Anterior cingulate cortex (tissue), 58 donors: Measurements from ENCODE around the gene VTI1A.
A peak's percentile ranks its signal among the peaks of the same experiment; 100 is the strongest.
"Not testable (repeated sequence)": the region's sequence is repeated elsewhere in the genome, so short reads cannot be mapped to it uniquely, and the experiment has no call there.

Experiments used
- DNase-seq, 58 donors: peaks; one replicate each; lab custom pipeline; 2025; lab: John Stamatoyannopoulos, UW

VTI1A gene

DNA sequence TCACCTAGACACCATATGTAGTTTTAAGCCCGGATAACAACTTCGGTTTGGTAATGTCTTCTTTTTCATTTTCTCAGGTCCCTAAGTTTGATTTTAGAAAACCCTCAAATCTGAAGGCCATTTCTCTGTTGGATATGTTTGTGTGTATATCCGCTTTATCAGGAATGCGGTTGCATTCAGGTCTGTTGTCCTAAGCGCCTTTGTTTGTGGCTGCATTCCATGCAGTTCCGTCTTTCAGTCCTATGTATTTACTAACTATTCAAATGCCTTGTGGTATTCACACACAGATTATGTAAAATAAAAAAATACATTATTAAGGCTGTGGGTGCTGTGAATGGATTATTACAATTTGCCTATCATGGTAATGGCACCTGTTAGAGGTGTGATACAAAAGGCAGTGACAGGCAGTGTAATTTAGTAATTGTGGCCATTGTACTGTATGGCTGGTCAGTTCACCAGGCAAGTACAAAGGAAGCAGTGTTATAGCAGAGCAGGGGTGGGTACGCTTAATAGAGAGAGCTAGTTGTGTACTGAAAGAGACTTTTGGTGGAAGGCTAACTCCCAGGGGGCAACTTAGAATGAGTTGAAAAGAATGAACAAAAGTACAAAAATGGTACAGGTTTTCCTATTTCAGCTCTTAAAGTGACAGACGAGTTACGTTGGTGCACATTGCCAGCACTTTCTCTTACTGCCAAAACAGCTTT lies 136.4 kb downstream of the VTI1A start:
- DNase-seq: no peak

- no peak for DNase-seq
Measured at GRCh38 chr10:112584276-112584675, 137.3 kb downstream of the VTI1A start.

DNA sequence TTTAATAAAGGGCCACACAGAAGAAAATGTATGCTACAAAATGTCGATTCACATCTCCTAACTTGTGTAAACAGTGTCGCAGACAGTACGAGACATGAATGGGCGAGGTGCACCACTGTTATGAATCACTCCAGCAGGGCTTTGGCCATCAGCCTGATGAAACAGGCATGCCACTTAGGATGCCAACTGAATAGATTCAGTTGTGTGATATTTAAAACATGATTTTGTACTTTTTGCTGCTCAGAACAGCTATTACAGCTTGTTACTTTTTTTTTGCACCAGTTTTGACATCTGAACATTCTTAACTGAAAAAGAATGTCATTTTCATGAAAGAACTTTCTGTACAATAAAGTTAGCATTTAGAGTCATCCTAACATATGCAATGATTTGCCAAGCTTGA lies 138.1 kb downstream of the VTI1A start:
- DNase-seq: peak in 24 of 58 donors; percentile 0 to 60 (median 14)

DNA sequence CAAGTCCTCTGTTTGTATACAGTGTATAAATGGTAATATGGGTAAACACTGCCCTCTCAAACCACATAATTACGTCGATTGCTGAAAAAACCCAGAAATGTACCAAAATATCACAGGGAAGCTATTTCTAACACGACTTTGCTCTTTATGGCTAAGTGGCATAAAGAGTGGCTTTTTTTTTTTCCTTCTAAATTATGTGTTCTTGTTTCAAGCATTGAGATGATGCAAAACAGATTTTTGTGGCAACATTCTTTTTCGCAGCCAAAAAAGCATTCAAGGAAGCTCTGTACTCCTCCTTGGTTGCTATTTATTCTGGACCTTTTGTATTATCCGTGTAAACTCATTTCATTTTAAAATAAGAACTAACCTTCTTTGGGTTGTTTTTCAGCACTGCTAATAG lies 138.9 kb downstream of the VTI1A start:
- peak in 1 of 58 donors; percentile 5 for DNase-seq

- no peak for DNase-seq
Measured at GRCh38 chr10:112587729-112588128, 140.7 kb downstream of the VTI1A start.

DNA sequence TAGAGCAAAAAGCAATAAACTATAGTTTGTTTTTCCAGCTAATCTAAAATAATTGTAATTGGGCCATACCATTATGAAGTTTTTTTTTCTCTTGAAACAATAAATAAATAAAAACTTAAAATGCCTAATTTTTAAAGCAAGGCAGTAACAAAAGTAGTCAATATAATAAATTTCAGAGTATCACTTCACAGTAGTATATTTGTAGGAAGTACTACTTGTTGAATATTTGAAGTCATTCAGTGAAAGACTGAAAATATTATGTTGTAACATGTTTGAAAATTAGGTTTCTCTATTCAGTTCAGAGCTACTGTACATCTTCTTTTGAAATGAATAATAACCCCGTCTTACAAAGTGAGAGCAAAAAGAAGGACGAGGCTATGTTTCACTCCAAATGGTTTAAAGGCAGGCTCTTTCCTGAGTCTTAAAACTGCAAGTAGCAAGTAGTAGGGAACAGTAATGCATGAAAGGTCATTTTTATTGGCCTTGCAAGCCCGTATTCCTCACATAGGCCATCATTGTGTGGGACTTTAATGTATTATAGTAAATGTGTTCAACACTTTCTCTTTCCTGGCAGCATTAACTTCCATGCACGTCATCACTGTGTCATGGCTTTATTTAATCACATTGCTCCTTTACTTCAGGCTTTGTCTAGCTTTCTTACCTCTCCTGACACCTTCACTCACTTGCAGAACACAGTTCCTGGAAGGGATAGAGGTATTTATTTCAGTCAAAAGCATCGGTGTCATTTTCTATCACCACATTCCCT lies 141.4 kb downstream of the VTI1A start:
- no peak for DNase-seq

DNA sequence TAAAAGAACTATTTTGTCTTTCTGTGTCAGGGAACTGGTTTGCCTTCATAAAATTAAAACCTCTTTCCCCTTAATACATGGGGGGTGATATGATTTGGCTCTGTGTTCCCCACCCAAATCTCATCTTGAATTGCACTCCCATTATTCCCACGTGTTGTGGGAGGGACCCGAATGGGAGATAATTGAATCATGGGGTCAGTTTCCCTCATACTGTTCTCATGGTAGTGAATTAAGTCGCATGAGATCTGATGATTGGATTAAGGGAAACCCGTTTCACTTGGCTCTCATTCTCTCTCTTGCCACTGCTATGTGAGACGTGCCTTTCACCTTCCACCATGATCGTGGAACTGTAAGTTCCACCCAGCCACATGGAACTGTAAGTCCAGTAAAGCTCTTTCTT lies 142.1 kb downstream of the VTI1A start:
- no peak for DNase-seq

DNA sequence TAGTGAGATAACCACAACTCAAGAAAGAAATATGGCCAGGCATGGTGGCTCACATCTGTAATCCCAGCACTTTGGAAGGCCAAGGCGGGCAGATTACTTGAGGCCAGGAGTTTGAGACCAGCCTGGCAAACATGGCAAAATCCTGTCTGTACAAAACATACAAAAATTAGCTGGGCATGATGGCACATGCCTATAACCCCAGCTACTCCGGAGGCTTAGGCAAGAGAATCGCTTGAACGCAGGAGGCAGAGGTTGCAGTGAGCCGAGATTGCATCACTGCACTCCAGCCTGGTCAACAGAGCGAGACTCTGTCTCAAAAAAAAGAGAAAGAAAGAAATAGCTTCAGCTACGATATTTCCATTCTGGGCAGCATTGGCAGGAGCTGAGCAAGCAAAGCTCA lies 143.8 kb downstream of the VTI1A start:
- not testable (repeated sequence) for DNase-seq

DNA sequence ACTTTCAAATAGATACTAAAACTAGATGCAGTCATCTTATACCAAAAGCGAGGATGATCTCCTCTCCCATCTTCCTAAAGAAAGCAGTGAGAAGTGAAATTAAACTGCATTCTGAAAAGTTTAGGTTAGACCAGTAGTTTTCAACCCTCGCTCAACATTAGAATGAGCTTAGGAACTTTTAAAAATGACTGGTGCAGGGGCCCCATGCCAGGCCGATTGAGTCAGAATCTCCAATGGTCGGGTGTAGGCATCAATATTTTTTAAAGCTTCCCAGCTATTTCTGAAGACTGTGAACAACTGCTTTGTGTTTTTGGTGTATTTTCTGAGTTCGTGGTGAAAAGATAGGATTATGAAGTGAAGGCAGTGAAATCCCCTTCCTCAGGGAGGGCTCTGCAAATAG lies 146.0 kb downstream of the VTI1A start:
- no peak for DNase-seq

- DNase-seq: no peak
Measured at GRCh38 chr10:112601214-112602090, 154.4 kb downstream of the VTI1A start.

DNA sequence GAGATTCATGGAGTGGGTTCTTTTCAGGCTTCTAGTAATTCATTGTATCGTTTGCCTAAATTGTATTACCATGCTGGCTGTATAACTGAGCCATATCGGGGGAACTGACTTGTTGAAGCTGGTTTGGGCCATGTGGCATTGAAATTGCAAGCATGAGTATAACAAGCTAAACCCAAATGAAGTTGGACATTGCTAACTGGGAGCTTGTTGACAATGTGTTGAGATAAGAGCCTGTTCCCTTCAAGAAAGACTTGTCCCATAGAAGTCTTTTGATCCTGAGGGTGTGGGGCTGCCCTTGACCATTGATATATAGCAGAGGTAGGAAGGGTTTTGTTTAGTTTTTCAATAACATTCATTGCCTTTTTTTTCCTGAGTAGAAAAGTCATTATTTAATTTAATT lies 156.0 kb downstream of the VTI1A start:
- DNase-seq: no peak

DNA sequence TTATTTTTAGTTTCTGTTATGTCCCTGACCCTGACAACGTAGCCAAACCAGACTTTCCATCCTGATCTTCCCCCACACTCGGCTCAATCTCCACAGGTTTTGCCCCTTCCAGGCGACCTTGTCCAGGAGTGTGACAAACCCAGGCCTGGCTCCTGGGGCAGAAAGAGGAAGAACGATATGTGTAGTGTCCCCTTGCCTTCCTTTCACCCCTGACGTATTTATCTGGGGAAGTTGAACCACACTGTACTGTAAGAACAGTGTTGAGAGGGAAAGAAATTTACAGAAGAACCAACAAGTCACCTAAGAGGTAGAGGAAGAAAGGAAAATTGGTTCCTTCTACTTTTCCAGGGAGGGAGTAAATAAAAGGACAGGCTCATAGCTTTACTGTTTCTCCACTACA lies 158.0 kb downstream of the VTI1A start:
- DNase-seq: no peak

DNA sequence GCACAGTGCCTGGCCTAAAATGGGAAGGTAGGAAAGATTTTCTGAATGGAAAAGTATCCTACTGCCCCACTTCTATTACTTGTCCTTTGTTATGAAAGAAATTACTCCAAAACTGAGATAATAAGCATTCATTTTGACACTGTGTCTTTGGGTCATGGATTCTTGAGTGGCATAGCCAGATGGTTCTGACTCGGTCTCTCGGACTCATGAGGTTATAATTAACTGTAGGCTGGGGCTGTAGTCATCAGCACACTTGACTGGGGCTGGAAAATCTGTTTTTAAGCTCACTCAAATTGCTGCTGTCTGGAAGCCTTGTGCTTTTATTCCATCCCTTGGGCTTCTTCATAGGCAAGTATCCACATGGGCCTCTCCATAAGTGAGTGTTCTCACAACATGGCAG lies 160.5 kb downstream of the VTI1A start:
- DNase-seq: no peak

DNA sequence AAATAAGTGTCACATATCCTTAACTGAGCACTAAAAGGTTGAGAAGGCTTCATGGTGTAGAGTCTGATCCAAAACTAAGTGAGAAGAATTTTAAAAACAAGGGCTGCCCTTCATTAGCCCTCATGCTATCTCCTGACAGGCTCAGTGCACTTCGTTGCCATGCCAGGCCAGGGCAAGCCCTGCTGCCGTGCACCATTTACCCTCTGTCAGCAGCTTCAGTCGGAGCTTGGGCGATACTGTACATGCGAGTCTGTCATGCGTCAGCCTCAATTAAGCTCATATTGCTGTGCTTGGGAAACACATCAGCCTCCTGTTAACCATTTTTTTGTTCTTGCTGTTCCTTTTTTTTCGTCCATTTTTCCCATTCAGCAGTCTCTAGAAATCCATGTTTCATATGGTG lies 166.6 kb downstream of the VTI1A start:
- no peak for DNase-seq

- no peak for DNase-seq
Measured at GRCh38 chr10:112614072-112614471, 167.1 kb downstream of the VTI1A start.

GRCh38 chr10:112614586-112614985 lies 167.6 kb downstream of the VTI1A start:
- DNase-seq: no peak

- no peak for DNase-seq
Measured at GRCh38 chr10:112615269-112615668, 168.3 kb downstream of the VTI1A start.

DNA sequence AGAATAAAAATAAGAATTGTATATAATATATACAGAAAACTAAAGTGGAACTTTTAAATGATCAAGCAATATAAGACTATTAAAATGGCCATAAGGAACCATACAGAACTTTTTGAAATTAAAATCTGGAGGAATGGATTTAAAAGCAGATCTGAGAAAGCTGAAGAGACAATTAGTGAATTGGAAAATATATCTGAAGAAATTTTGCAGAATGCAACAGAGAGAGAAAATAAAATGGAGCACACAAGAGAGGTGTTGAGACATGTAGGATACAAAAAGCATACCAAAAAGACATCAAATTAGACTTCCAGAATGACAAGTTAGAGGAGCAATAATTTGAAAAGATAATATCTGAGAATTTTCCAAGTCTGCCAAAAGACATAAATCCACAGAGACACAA lies 169.6 kb downstream of the VTI1A start:
- no peak for DNase-seq

GRCh38 chr10:112618814-112619213 lies 171.8 kb downstream of the VTI1A start:
- no peak for DNase-seq

- DNase-seq: no peak
Measured at GRCh38 chr10:112619556-112619955, 172.5 kb downstream of the VTI1A start.

GRCh38 chr10:112622786-112623185 lies 175.8 kb downstream of the VTI1A start:
- no peak for DNase-seq
